Osteoblast (primary cell): ENCODE data around the gene CYB5A. TPM values are rescaled to one million over a fixed set of nuclear protein-coding genes. Genes with fewer than 3 reads are reported as not detected.

ENCODE experiments used
- DNase-seq: peaks from one replicate; pipeline ENCODE4 v3.0.0; 2011; ENCODE audit warnings: low spot score, mixed read lengths; ENCODE audit not compliant: insufficient read length; ENCODE audit errors: missing footprints
- H2AFZ ChIP-seq: 2 replicates; pipeline ENCODE4 v1.6.0; 2011; ENCODE audit warnings: mild to moderate bottlenecking, low read length
- H3K27ac ChIP-seq: 2 replicates; pipeline ENCODE4 v1.5.1; 2011; ENCODE audit warnings: mild to moderate bottlenecking, low read depth, low read length, moderate library complexity
- H3K27me3 ChIP-seq: 2 replicates; pipeline ENCODE4 v1.6.0; 2012; ENCODE audit warnings: mild to moderate bottlenecking, control low read depth, inconsistent platforms, low read length, moderate library complexity; ENCODE audit not compliant: insufficient read depth
- H3K36me3 ChIP-seq: 2 replicates; pipeline ENCODE4 v1.5.1; 2011; ENCODE audit warnings: mild to moderate bottlenecking, low read length, control low read depth, moderate library complexity; ENCODE audit not compliant: insufficient read depth
- H3K4me1 ChIP-seq: 2 replicates; pipeline ENCODE4 v1.5.1; 2011; ENCODE audit warnings: mild to moderate bottlenecking, low read length, control low read depth, moderate library complexity; ENCODE audit not compliant: insufficient read depth
- H3K4me2 ChIP-seq: 2 replicates; pipeline ENCODE4 v1.6.0; 2011; ENCODE audit warnings: mild to moderate bottlenecking, low read length; ENCODE audit not compliant: insufficient read depth
- H3K4me3 ChIP-seq: fragments of 200-600 bp; sonication (generic); 3 replicates; pipeline ENCODE4 v1.5.1; 2012; ENCODE audit warnings: mild to moderate bottlenecking, low read length, inconsistent platforms; ENCODE audit not compliant: insufficient read depth
- H3K79me2 ChIP-seq: 2 replicates; pipeline ENCODE4 v1.6.0; 2012; ENCODE audit warnings: mild to moderate bottlenecking, low read length, control low read depth, inconsistent platforms; ENCODE audit not compliant: insufficient read depth
- H3K9me3 ChIP-seq: 2 replicates; pipeline ENCODE4 v1.5.1; 2011; ENCODE audit warnings: low read depth, low read length, control low read depth
- H4K20me1 ChIP-seq: 2 replicates; pipeline ENCODE4 v1.6.0; 2012; ENCODE audit warnings: mild to moderate bottlenecking, low read length, control low read depth; ENCODE audit not compliant: insufficient read depth
- total RNA-seq: library from RNA; depleted of rRNA; stranded (reverse); fragments of >200 nt; gene quantifications from 2 replicates; pipeline ENCODE4 v1.2.3, GENCODE V29; 2012
- TF ChIP-seq, protein P1 (sequence below): IDR thresholded peaks from 2 replicates; pipeline ENCODE4 v1.5.1; 2011; ENCODE audit warnings: mild to moderate bottlenecking, low read depth, low read length, moderate library complexity; ENCODE audit errors: extremely low read depth

CYB5A gene
- total RNA-seq, 1 donor: 55.4 TPM

DNA sequence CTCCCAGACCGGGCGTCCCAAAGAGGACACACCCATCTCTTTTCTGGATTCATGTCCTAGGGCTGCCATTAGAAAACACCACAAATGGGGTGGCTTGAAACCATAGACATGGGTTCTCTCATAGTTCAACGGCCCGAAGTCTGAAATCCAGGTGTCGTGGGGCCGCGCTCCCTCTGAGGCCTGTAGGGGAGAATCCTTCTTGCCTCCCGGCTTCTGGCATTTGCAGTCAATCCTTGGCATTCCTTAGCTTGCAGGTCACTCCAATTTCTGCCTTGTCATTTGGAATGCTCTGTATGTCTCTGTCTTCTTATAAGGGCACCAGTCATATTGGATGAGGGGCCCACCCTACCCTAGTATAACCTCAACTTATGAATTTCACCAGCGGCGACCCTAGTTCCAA lies 65.1 kb downstream of the CYB5A start:
- no peaks in the 10 kb centered on the region for H3K27me3 ChIP-seq
- no peak overlapping the region for H3K4me3 ChIP-seq
- no peaks in the 10 kb centered on the region for H3K36me3 ChIP-seq
- H3K4me2 ChIP-seq: no peak overlapping the region
- H3K27ac ChIP-seq: no peak overlapping the region
- no peaks in the 10 kb centered on the region for H3K4me1 ChIP-seq
- H4K20me1 ChIP-seq: no peaks in the 10 kb centered on the region
- no peaks in the 10 kb centered on the region for H3K9me3 ChIP-seq
- no peaks in the 10 kb centered on the region for H3K79me2 ChIP-seq
- no peak overlapping the region for H2AFZ ChIP-seq
- no peak for DNase-seq
- TF ChIP-seq, protein P1, sequence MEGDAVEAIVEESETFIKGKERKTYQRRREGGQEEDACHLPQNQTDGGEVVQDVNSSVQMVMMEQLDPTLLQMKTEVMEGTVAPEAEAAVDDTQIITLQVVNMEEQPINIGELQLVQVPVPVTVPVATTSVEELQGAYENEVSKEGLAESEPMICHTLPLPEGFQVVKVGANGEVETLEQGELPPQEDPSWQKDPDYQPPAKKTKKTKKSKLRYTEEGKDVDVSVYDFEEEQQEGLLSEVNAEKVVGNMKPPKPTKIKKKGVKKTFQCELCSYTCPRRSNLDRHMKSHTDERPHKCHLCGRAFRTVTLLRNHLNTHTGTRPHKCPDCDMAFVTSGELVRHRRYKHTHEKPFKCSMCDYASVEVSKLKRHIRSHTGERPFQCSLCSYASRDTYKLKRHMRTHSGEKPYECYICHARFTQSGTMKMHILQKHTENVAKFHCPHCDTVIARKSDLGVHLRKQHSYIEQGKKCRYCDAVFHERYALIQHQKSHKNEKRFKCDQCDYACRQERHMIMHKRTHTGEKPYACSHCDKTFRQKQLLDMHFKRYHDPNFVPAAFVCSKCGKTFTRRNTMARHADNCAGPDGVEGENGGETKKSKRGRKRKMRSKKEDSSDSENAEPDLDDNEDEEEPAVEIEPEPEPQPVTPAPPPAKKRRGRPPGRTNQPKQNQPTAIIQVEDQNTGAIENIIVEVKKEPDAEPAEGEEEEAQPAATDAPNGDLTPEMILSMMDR: no peak

DNA sequence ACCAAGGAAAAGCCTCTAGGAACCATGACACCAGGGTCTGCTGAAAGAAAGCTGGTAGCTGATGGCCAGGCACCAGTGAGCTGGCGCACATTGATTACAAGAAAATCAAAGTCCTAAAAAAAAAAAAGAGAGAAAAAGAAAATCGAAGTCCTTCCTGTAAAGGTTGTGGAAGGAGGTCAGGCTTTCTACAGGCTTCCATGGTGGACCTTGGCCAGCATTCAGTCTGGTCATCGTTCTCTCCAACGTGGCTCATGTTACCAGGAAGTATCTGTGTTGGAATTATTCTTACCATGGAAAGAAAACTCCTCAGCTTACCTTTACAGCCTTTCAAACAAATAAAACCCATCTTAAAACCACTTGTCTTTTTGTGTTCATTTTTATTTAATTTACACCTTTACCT lies 65.6 kb downstream of the CYB5A start:
- Histone ChIP-seq H3K4me3 (no peak overlapping the region), H3K4me1 (no peaks in the 10 kb centered on the region), H3K9me3 (no peaks in the 10 kb centered on the region), H3K79me2 (no peaks in the 10 kb centered on the region), H3K4me2 (no peak overlapping the region), H3K27me3 (no peaks in the 10 kb centered on the region), H4K20me1 (no peaks in the 10 kb centered on the region), H3K27ac (no peak overlapping the region), H3K36me3 (no peaks in the 10 kb centered on the region), H2AFZ (no peak overlapping the region)
- no peak for DNase-seq
- TF ChIP-seq, protein P1: no peak

DNA sequence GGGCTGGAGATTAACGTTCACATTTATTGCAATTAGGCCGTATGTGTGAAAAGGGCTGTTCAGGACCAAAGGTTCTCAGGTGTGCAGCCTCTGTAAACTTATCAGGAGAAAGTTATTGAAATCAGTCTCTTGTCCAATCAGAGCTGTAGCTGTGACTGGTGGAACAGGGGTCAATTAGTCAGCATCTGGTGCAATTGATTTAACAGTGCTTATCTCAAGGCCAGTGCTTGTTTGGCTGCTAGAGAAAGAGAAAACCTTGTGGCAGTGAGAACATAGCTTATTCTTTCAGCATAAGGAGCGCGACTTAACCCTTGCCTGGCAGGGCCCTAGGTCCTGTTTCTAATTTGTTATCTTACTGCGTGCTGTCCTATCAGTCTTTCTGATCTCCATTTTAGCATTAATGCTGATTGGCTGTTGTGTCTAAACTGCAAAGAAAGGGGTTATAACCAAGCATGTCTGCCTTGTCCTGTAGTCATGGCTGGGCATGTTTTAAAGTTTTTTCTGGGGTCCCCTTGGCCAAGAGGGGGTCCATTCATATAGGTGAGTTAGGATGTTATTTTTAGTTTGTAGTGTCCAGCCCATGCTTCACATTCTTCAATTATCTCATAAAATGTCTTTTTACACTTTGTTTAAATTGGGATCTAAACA lies 66.4 kb downstream of the CYB5A start:
- no peaks in the 10 kb centered on the region for H4K20me1 ChIP-seq
- H3K4me1 ChIP-seq: no peaks in the 10 kb centered on the region
- TF ChIP-seq, protein P1: no peak
- H3K4me3 ChIP-seq: no peak overlapping the region
- no peak for DNase-seq
- no peaks in the 10 kb centered on the region for H3K79me2 ChIP-seq
- no peak overlapping the region for H2AFZ ChIP-seq
- H3K4me2 ChIP-seq: no peak overlapping the region
- no peaks in the 10 kb centered on the region for H3K27me3 ChIP-seq
- no peaks in the 10 kb centered on the region for H3K36me3 ChIP-seq
- H3K27ac ChIP-seq: no peak overlapping the region
- no peaks in the 10 kb centered on the region for H3K9me3 ChIP-seq

DNA sequence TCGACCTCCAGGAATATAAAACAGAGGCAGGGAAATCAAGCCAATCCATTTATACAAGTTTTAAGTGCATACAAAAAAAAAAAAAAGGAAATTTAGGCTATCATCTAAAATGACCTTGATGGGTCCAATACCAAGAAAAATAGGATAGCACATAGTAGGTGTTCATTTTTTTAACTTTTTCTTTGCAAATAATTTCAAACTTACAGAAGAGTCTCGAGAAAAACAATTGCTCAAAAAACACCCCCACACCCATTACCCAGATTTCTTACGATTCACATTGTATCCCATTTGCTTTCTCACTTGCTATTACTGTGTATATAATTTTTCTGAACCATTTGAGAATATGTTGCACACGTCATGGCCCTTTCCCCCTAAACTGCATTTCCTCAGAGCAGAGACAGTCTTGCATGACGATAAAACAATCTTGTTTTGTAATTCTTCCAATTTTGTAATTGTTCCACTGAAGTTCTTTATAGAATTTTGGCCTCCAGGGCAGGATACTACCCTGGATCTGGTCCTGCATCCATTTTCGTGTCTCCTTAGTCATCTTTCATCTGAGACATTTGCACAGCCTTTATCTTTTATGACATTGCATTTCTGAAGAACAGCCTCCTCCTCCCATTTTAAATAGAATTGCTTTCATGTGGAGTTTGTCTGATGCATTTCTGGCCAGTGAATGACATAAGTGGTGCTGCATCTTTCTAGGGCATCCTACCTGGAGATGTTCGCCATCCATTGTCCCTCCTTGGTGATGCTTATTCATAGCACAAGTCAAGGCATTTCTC lies 68.9 kb downstream of the CYB5A start:
- H3K9me3 ChIP-seq: no peaks in the 10 kb centered on the region
- no peaks in the 10 kb centered on the region for H3K27me3 ChIP-seq
- no peaks in the 10 kb centered on the region for H4K20me1 ChIP-seq
- H3K4me3 ChIP-seq: no peak overlapping the region
- H3K4me1 ChIP-seq: no peaks in the 10 kb centered on the region
- H3K4me2 ChIP-seq: no peak overlapping the region
- H3K27ac ChIP-seq: no peak overlapping the region
- DNase-seq: no peak
- H2AFZ ChIP-seq: no peak overlapping the region
- no peaks in the 10 kb centered on the region for H3K79me2 ChIP-seq
- no peaks in the 10 kb centered on the region for H3K36me3 ChIP-seq
- TF ChIP-seq, protein P1: no peak
